Ovary (tissue), 3 donors: Measurements from ENCODE around the gene BPIFB4.

Experiments used
- CTCF ChIP-seq, 3 donors: fragments of 450-650 bp in 2 of 3; fragments of 200-600 bp in 1 of 3; IDR thresholded peaks; one replicate each; pipeline versions ENCODE4 v1.5.1 to v1.8.0; 2016 to 2022; ENCODE audit warnings: antibody characterized with exemption in 3 of 3, mild to moderate bottlenecking in 1 of 3
- POLR2A ChIP-seq: fragments of 450-650 bp; IDR thresholded peaks from one replicate; pipeline ENCODE4 v1.6.1; 2017; ENCODE audit warnings: antibody characterized with exemption, mild to moderate bottlenecking, moderate library complexity
- donor health status: DM: no; HTN: no; CAD: no.

GRCh38 chr20:33043731-33044181, 35.7 kb upstream of the BPIFB4 start:
- TF ChIP-seq CTCF (IDR thresholded peaks at IDR 0.05) (no peak), POLR2A (no peak)
